ENCODE measurements around the gene MTMR3. TPM values are rescaled to one million over a fixed set of nuclear protein-coding genes. Genes with fewer than 3 reads are reported as not detected.

The MTMR3 gene
- total RNA-seq, 4 donors from 2014 or later, result 17.2 to 77.8 (median 62.5) TPM

DNA sequence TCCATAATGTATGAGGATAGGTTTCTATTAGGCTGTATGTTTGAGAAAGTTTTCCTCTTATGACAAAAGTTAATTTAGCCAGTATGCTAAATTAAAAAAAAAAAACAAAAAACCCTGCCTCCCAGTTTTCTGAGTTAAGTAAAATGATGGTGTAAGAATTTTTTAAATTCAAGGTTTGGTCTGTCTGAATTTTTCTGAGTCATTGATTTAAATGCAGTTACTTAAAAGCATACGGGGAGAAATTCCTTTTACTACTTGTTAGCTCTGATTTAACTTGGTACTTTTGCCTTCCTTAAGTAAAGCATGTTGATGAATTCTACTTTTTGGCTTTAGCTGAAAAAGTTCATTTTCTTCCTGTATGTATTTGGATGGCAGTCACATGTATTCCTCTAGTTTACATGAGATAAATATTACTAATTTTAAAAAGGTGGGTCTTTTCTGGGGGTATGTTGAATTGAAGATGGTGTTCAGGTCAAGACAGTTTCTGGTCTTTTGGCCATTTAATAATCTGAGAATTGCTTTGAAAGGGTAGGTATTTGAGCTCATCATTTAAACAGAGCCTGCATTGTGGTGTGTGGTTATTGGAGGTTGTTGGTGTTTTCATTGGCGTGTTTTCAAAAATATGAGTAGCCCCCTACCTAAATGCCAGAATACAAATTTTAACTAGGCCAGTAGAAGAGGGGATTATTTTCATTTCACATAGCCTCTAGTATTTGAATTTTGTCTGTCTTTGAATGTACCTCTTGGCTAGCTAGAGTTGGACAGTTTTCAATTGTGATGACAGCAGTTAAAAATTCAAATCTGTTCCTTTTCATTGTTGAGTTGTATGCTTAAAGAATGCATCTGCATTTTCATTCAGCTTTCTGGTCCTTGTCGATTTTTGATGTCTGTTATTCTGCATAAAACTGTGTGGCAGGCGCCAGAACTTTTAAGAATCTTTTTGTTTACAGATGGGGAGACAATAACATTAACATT lies 64.7 kb downstream of the MTMR3 start:
- peaks cover 5 to 14% of the 10 kb centered on the region in 2 donors for H3K4me1 ChIP-seq
- TF ChIP-seq POLR2A (IDR thresholded peaks at IDR 0.05), result no peak
- no peak for TF ChIP-seq CTCF (IDR thresholded peaks at IDR 0.05)
- H3K27ac ChIP-seq, result peak overlapping the region in 1 of 2 donors; percentile 22
- H3K27me3 ChIP-seq, result no peaks in the 10 kb centered on the region
- no peaks in the 10 kb centered on the region for H3K36me3 ChIP-seq
- intact Hi-C loops (cut with DNase I; ENCODE audit: low total_unique reads), result no loop called here
- no peak for DNase-seq
- H3K9me3 ChIP-seq, result no peaks in the 10 kb centered on the region
- H3K4me3 ChIP-seq, result no peak overlapping the region

GRCh38 chr22:29948385-29948769 lies 65.4 kb downstream of the MTMR3 start:
- H3K36me3 ChIP-seq, result no peaks in the 10 kb centered on the region
- H3K27ac ChIP-seq, result peak overlapping the region in 1 of 2 donors; percentile 22
- TF ChIP-seq POLR2A (IDR thresholded peaks at IDR 0.05) (no peak), CTCF (IDR thresholded peaks at IDR 0.05) (no peak)
- no peaks in the 10 kb centered on the region for H3K27me3 ChIP-seq
- no peak overlapping the region for H3K4me3 ChIP-seq
- intact Hi-C loops (cut with DNase I; ENCODE audit: low total_unique reads), result no loop called here
- no peak for DNase-seq
- no peaks in the 10 kb centered on the region for H3K9me3 ChIP-seq
- peaks cover 5 to 14% of the 10 kb centered on the region in 2 donors for H3K4me1 ChIP-seq

DNA sequence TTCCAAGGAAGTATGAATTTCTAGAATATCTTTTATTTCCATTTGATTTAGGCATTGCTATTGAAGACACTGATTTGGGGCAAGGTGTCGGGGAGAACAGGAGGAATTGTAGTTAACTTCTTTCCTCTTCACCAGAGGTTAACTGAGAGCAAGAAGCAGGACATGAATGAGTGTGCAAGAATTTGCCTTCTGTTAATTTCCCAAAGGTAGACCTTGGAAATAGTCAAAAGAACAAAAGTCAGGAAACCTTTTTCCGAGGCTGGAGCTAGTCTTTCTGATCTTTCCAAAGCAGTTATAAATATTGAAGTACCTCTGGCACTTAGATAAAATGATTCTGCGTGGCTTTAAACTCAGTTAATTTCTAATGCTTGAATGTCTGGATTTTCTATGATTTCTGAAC lies 66.9 kb downstream of the MTMR3 start:
- intact Hi-C loops (cut with DNase I; ENCODE audit: low total_unique reads), result no loop called here
- Histone ChIP-seq H3K9me3 (no peaks in the 10 kb centered on the region), H3K27me3 (no peaks in the 10 kb centered on the region), H3K36me3 (no peaks in the 10 kb centered on the region), H3K4me3 (no peak overlapping the region), H3K4me1 (peaks cover 5 to 10% of the 10 kb centered on the region in 2 donors), H3K27ac (no peak overlapping the region)
- DNase-seq, result no peak
- TF ChIP-seq CTCF (IDR thresholded peaks at IDR 0.05), result no peak
- TF ChIP-seq POLR2A (IDR thresholded peaks at IDR 0.05), result no peak

GRCh38 chr22:29951791-29952413 lies 68.9 kb downstream of the MTMR3 start:
- DNase-seq, result no peak
- H3K4me1 ChIP-seq, result peaks cover 5 to 10% of the 10 kb centered on the region in 2 donors
- no peak overlapping the region for H3K4me3 ChIP-seq
- H3K27me3 ChIP-seq, result no peaks in the 10 kb centered on the region
- H3K36me3 ChIP-seq, result no peaks in the 10 kb centered on the region
- no peak overlapping the region for H3K27ac ChIP-seq
- intact Hi-C loops (cut with DNase I; ENCODE audit: low total_unique reads), result no loop called here
- no peaks in the 10 kb centered on the region for H3K9me3 ChIP-seq
- TF ChIP-seq CTCF (IDR thresholded peaks at IDR 0.05) (no peak), POLR2A (IDR thresholded peaks at IDR 0.05) (no peak)
